GM19455 (cell line): ENCODE measurements around the gene METTL26.

Experiments
- ATAC-seq: cut with Tn5 transposase; IDR thresholded peaks from one replicate; pipeline ENCODE4 v1.9.1; 2021; ENCODE audit not compliant: unreplicated experiment

Gene METTL26

GRCh38 chr16:659618-660017 is 23.5 kb upstream of the METTL26 start:
- no peak for ATAC-seq

GRCh38 chr16:658679-659571 is 22.8 kb upstream of the METTL26 start:
- ATAC-seq = no peak

GRCh38 chr16:657487-657886 is 21.4 kb upstream of the METTL26 start:
- no peak for ATAC-seq

- ATAC-seq = no peak
Measured at GRCh38 chr16:654034-654433, 17.9 kb upstream of the METTL26 start.

DNA sequence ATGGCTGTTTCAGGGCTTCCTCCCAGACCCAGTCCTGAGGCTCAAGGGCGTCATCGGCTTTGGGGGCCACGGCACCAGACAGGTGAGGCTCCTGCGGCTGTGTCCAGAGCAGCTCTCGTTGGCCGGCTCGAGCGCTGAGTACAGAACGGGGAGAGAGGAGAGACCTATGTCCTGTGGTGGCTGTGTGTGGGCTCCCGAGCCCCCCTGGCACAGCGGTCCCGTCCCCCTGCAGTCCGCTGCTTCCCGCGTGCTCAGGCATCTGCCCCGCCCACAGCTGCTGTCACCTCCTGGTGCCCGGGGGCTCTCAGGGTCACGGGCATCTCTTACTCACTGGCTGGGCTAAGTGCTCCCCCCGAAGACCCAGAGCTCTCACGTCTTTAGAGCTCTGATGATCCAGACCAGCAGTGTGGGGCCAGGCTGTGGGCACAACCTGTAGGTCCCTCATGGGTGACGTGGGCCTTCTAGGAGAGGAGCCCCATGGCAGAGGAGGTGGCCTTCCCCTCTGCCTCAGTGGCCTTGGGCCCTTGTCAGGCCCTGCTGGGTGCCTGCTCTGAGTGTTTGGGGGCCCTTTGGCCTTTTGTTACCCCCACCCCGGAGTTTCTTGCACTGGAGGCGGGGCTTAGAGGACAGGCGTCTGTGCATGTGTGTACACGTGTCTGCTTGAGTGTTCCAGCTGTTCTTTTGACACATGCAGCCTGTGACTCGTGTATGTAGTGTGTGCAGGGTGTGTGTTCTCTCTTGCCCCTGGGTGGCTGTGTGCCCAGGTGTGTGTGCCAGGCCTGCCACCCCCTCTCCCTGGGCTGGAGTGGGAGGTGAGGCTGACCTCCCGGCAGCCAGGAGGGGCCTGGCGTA is 16.6 kb upstream of the METTL26 start:
- no peak for ATAC-seq

GRCh38 chr16:651844-652243 is 15.7 kb upstream of the METTL26 start:
- ATAC-seq = no peak

DNA sequence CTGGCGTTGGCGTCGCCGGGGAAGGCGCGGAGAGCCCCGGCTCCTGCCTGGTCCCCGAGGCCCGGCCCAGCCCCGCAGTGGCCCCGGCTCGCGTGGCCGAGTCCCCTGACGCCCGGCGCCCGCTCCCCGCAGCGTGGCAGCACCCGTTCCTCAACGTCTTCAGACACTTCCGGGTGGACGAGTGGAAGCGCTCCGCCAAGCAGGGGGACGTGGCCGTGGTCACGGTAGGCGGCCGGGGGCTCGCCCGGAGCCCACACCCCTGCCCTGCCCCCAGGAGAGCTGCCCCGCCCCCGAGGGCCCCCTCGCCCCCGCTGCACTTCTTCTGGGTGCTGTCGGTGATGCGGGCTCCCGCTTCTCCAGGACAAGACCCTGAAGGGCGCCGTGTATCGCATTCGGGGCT is 13.5 kb upstream of the METTL26 start:
- peak; percentile 6 for ATAC-seq

GRCh38 chr16:648781-649589 is 12.9 kb upstream of the METTL26 start, which contains the start of gene WDR90:
TSS of gene WDR90 (plus strand) at chr16:649365. CDS start at chr16:649417, 52 bp downstream.
- peak; percentile 68 for ATAC-seq

DNA sequence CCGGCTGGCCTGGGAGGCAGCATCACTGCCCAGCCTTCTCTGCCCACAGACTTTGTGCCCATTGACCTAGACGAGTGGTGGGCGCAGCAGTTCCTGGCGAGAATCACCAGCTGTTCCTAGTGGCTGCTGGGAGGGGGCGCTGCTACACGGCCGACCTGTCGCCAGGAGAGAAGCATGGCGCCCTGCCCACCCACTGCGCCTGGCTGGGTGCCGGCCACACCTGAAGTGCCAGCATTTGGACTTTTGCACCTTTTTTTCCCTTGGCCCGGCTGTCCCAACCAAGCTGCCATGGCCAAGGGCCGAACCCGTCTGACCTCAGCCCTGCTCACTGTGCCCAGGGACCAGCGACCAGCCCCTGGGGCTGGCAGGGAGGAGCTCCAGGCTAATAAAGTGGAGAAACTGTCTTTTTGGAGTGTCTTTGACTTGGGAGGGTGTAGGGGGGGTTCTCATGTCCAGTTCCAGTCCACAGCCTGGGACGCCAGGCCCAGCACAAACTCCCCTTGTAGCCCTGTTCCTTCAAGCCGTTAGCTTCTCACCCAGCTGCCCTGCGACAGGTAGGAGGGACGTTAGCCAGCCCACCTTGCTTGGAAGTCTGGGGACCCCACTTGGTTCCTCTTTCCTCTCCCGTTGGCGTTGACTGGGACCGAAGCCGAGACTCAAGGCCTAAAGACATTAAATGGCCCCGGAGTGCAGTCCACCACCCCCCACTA is 12.1 kb upstream of the METTL26 start:
- ATAC-seq = no peak

GRCh38 chr16:647173-647902 is 11.2 kb upstream of the METTL26 start:
- no peak for ATAC-seq

GRCh38 chr16:646679-647172 is 10.6 kb upstream of the METTL26 start:
- ATAC-seq = no peak

GRCh38 chr16:645852-646678 is 10.0 kb upstream of the METTL26 start:
- ATAC-seq = no peak

DNA sequence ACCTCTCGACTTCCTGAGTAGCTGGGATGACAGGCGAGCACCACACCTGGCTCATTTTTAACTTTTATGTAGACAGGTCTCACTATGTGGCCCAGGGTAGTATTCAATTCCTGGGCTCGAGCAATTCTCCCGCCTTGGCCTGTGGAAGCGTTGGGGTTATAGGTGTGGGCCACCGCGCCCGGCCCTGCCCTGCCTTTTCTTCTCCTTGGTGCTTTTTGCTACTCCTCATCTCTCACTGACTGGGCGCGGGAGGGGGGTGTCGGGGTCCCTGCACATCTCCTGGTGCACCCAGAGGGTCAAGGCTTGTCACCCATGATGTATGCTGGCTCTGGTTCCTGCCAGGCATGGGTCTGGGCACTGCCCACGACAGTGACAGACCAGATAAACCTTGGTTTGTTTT is 8.5 kb upstream of the METTL26 start:
- ATAC-seq = no peak

- ATAC-seq = no peak
Measured at GRCh38 chr16:643050-643368, 6.9 kb upstream of the METTL26 start.

DNA sequence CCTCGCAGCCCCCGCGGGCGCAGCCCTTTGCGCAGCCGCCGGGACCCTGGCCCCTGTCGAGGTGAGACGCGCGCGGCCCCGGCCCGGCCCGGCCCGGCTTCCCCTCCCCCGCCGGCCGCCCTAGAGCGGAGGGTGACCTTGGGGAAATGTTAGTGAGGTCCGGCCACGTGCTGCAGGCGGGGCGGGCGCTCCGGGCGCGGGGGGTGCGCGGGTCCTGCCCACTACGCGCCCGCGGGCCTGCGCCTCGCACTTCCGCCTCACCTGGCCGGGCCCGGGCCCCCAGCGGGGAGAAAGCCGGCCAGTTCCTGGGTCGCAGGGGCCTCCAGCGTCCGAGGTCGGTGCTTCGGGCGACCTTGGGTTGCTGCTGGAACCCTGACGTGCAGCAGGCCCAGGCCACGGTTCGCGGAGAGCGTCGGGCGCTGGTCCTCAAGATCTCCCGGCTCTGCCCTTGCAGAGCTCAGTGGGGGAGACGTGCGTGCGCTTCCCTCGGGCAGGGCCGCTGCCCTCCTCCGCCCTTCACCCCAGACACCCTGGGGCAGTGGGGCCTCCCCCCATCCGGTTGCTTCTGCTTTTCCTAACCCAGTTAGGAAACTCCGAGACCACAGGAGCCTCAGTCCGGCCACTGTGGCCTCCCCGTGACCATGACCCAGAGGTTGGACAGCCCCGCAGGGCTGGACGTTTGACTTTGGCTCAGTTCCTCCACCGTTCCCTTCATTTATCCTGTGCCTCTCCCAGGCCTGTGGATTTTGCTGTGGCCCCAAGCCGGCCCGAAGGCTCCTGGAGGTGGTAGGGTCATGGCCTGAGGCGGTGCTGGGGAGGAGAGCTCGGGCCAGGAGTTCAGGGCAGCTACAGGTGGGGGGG is 6.3 kb upstream of the METTL26 start:
- no peak for ATAC-seq

DNA sequence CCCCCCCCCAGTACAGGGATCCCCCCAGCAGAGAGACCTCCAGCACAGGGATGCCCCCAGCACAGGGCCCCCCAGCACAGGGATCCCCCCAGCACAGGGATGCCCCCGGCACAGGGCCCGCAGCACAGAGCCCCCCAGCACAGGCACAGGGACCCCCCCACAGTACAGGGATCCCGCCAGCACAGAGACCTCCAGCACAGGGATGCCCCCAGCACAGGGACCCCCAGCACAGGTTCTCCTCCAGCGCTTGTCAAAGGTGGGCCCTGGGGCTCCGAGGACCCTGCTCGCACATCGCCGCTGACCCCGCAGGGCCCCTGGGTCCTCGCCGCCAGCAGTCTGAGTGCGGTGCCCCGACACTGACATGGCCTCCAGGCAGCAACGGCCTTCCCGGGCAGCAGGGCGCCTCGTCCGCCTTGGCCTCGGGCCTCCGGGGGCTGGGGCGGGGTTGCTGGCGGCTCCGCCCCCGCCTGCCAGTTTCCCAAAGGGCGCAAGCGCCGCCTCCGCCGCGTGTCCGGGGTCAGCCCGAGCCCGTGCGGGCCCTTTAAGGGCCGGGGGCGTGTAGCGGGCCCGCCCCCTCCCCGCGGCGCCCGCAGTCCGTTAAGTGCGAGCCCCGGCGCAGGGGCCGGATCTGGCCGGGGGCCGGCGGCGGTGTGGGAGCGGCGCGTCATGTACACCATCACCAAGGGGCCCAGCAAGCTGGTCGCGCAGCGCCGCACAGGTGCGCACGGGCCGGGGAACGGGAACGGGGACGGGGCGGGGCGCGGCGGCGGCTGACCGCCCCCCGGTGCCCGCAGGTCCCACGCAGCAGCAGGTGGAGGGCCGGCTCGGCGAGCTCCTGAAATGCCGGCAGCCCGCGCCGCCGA is 5.5 kb upstream of the METTL26 start, which contains the start of gene MCRIP2:
Gene MCRIP2 (plus strand): TSS at position 503 of the 863 bp plus-strand sequence. CDS start 164 bp downstream, at position 667.
- ATAC-seq = no peak

- ATAC-seq = no peak
Measured at GRCh38 chr16:640614-641013, 4.5 kb upstream of the METTL26 start.
